Epithelial cell of proximal tubule (primary cell): ENCODE measurements around the gene RPUSD3. TPM values are rescaled to one million over a fixed set of nuclear protein-coding genes. Genes with fewer than 3 reads are reported as not detected.
"Not testable (repeated sequence)": the region's sequence is repeated elsewhere in the genome, so short reads cannot be mapped to it uniquely, and the experiment has no call there.

Experiments used
- DNase-seq: peaks from one replicate; pipeline ENCODE4 v3.0.0-alpha.2; 2011; ENCODE audit warnings: low read depth
- H3K4me3 ChIP-seq: 2 replicates; pipeline ENCODE4 v1.5.1; 2011; ENCODE audit warnings: low read depth, mild to moderate bottlenecking, low read length
- CTCF ChIP-seq: conservative IDR thresholded peaks from 2 replicates; pipeline ENCODE4 v1.5.1; 2012; ENCODE audit warnings: low read depth, mild to moderate bottlenecking, low read length
- total RNA-seq: library from RNA; depleted of rRNA; stranded (reverse); fragments of >200 nt; gene quantifications from 2 replicates; pipeline ENCODE4 v1.2.3, GENCODE V29; 2015

RPUSD3 gene
- total RNA-seq, 1 donor from 2014 or later, result 45.1 TPM

- no peak for DNase-seq
- H3K4me3 ChIP-seq, result no peak overlapping the region
- no peak for TF ChIP-seq CTCF
Observed at GRCh38 chr3:9855594-9855993, 11.8 kb upstream of the RPUSD3 start.

DNA sequence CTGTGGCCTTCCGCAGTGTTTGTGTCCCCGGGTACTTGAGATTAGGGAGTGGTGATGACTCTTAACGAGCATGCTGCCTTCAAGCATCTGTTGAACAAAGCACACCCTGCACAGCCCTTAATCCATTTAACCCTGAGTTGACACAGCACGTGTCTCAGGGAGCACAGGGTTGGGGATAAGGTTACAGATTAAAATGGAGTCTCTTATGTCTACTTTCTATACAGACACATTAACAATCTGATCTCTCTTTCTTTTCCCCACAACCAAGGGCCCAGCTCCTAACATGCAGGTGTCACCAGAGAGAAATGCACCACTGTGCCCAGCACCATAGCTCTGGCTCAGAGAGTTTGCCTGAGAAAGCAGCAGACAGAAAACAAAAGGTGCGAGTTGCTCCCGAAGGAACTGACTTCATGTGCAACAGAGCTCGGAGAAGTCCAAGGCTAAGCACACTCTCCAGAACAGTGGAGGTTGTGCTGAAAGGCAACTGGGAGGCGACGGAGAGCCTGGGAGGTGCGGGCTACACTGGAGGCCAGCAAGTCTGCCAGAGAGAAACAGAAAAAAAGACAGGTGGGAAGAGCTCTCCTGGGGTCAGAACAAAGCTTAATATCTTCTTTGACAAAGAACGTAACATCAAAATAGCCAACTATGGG, 10.6 kb upstream of the RPUSD3 start:
- DNase-seq, H3K4me3 ChIP-seq: not testable (repeated sequence)

DNA sequence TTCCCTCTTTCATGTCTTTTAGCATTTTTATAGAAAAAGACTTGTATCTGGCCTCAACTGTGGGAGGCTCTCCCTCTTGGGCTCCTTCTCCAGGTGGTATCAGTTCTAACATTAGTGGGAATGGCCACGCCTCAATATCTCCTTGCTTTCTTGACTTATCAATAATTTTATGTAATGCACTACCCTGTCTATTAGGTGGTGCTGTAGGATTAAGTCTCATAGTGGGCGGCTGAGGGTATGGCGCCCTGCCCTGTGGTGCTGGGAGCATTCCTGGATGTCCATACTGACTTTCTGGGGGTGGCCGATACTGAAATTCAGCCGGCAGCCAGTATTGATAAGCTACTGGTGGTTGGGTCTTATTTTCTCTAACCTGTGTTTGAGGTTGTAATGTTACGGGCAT, 8.7 kb upstream of the RPUSD3 start:
- TF ChIP-seq CTCF, result no peak
- no peak overlapping the region for H3K4me3 ChIP-seq
- DNase-seq, result no peak

DNA sequence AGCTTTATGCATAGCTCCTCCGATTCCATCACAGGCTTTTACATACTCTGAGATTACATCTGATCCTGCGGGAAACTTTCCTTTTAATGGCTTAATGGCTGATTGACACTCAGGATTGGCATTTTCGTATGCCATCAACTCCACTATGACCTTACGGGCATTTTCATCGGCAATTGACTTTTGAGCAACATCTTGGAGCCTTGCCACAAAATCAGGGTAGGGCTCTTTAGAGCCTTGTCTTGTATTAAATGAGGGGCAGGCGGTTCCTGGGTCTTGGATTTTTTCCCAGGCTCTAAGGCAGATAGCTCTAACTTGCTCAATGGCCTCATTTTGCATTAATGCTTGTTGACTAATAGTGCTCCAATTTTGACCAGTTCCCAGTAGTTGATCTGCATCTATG, 8.1 kb upstream of the RPUSD3 start:
- not testable (repeated sequence) for DNase-seq, H3K4me3 ChIP-seq

DNA sequence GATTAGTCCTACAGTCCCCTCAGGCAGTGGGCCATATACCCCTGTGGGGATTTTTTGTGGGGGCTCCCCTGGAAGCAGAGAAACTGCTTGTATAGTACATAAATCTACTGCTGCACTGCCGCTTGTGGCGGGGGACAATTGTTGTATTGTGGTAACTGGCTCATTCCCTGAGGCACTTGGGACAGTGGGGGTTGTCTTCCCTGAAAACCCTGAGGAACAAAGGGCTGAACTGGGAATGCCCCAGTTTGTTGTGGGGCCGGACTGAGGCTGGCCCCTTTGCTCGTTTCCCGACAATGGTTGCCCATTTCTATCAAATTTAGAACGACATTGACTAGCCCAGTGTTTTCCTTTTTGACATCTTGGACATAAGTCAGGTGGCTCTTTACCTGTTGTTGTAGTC, 7.6 kb upstream of the RPUSD3 start:
- not testable (repeated sequence) for H3K4me3 ChIP-seq, DNase-seq

DNA sequence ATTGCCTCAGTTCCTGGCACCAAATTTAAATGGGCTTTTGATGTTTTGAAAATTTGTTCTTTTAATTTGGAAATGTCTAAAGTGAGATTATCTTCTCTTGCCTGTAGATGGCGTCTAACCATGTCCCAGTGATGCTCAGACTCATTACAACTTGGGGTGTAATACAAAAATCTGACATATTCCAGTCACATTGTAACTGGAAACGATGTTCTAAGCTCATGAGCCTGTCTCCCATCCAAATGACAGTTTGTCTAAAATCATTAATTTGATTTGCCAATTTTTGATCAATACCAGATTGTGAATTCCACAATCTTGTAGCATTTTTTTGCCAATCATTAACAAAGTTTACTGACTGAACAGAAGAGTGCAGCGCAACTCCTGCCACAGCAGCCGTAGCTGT, 5.1 kb upstream of the RPUSD3 start:
- TF ChIP-seq CTCF, result peak; percentile 57
- DNase-seq, H3K4me3 ChIP-seq: not testable (repeated sequence)

DNA sequence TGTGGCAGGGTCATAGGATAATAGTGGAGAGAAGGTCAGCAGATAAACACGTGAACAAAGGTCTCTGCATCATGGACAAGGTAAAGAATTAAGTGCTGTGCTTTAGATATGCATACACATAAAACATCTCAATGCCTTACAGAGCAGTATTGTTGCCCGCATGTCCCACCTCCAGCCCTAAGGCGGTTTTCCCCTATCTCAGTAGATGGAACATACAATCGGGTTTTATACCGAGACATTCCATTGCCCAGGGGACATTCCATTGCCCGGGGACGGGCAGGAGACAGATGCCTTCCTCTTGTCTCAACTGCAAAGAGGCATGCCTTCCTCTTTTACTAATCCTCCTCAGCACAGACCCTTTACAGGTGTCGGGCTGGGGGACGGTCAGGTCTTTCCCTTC, 4.1 kb upstream of the RPUSD3 start:
- not testable (repeated sequence) for H3K4me3 ChIP-seq, DNase-seq

DNA sequence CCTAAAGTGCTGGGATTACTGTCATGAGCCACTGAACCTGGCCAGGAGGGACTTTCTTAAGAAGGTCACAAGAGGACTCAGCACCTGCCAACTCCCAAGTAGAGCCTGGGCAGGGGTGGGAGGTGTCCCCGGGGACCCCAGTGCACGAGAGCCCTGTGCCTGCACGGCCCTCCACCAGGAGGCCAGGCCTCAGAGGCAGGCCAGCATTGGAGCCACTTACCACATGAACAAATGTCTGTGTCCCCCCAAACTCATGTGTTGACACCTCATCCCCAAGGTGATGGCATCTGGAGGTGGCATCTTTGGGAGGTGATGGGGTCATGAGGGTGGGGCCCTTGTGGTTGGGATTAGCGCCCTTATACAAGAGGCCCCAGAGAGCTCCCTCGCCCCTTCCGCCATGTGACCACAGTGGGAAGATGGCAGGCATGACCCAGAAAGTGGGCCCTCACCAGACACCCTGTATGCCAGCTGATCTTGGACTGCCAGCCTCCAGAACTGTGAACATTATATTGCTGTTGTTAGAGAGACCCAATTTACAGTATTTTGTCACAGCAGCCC, 3.2 kb upstream of the RPUSD3 start:
- no peak for TF ChIP-seq CTCF
- no peak overlapping the region for H3K4me3 ChIP-seq
- no peak for DNase-seq

DNA sequence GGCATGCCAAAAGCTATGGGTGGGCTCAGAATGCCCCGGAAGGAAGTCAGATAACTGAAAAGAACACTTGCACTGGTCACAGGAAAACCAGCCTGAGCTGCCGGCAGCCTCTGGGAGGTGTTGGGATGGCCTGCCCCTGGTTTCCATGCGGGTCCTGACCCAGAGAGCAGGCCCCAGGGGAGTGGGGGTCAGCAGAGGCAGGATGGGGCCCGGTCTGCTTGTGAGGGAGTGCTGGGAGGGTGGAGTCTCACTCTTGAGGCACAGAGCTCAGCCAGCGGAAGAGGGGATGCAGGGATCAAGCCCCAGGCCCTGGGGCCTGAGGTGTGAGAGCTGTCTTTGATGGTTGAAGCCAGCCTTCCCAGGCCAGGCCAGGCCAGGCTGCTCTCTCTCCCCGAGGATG, 2.4 kb upstream of the RPUSD3 start:
- no peak for TF ChIP-seq CTCF
- no peak overlapping the region for H3K4me3 ChIP-seq
- no peak for DNase-seq
